ENCODE data around the gene RBM24.

- peak in 4 of 6 experiments; percentile 19 to 40 (median 25) for TF ChIP-seq CTCF (IDR thresholded peaks at IDR 0.05)
- TF ChIP-seq POLR2A (IDR thresholded peaks at IDR 0.05) = no peak
These were observed at the start of gene RBM24 for GRCh38 chr6:17281100-17281496.

Data from esophagus squamous epithelium (tissue), 4 donors.